ENCODE measurements around the gene GMPS.

The GMPS gene

GRCh38 chr3:155919728-155920127 is 49.3 kb downstream of the GMPS start:
- H2AFZ ChIP-seq (ENCODE audit: low read depth), result no peak overlapping the region
- no peaks in the 10 kb centered on the region for H3K79me2 ChIP-seq (ENCODE audit: insufficient read depth, low read depth)
- H3K4me3 ChIP-seq (IDR thresholded peaks at IDR 0.05; ENCODE audit: insufficient read depth, low read depth, low read length), result no peak overlapping the region
- no peaks in the 10 kb centered on the region for H3K27me3 ChIP-seq (ENCODE audit: insufficient read depth, low read depth)
- H3K4me2 ChIP-seq, result no peak overlapping the region
- H3K27ac ChIP-seq, result no peak overlapping the region
- peaks cover 25% of the 10 kb centered on the region; the same call in 1 of the 2 replicates for H3K36me3 ChIP-seq (ENCODE audit: insufficient read depth)
- no peaks in the 10 kb centered on the region for H4K20me1 ChIP-seq (ENCODE audit: insufficient read depth)
- TF ChIP-seq, protein P1, sequence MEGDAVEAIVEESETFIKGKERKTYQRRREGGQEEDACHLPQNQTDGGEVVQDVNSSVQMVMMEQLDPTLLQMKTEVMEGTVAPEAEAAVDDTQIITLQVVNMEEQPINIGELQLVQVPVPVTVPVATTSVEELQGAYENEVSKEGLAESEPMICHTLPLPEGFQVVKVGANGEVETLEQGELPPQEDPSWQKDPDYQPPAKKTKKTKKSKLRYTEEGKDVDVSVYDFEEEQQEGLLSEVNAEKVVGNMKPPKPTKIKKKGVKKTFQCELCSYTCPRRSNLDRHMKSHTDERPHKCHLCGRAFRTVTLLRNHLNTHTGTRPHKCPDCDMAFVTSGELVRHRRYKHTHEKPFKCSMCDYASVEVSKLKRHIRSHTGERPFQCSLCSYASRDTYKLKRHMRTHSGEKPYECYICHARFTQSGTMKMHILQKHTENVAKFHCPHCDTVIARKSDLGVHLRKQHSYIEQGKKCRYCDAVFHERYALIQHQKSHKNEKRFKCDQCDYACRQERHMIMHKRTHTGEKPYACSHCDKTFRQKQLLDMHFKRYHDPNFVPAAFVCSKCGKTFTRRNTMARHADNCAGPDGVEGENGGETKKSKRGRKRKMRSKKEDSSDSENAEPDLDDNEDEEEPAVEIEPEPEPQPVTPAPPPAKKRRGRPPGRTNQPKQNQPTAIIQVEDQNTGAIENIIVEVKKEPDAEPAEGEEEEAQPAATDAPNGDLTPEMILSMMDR (conservative IDR thresholded peaks at IDR 0.05; ENCODE audit: low read depth, low read length), result no peak
- no peak overlapping the region for H3K9ac ChIP-seq
- no peaks in the 10 kb centered on the region for H3K4me1 ChIP-seq (ENCODE audit: low read depth, poor library complexity, severe bottlenecking)

DNA sequence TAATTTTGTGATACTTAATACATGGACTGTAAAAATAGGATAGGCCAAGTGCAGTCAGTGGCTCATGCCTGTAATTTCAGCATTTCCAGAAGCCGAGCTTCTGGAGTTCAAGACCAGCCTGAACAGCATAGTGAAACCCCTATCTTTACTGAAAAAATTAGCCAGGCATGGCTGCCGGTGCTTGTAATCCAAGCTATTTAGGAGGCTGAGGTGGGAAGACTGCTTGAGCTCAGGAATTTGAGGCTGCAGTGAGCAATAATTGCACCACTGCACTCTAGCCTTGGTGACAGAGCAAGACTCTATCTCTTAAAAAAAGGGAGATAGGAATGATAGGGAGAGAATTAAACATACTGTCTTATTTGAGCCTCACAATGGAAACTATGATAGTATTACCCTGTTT is 51.0 kb downstream of the GMPS start:
- no peak overlapping the region for H3K4me3 ChIP-seq (IDR thresholded peaks at IDR 0.05; ENCODE audit: insufficient read depth, low read depth, low read length)
- H3K4me1 ChIP-seq (ENCODE audit: low read depth, poor library complexity, severe bottlenecking), result no peaks in the 10 kb centered on the region
- TF ChIP-seq, protein P1 (conservative IDR thresholded peaks at IDR 0.05; ENCODE audit: low read depth, low read length), result no peak
- H3K79me2 ChIP-seq (ENCODE audit: insufficient read depth, low read depth), result no peaks in the 10 kb centered on the region
- H2AFZ ChIP-seq (ENCODE audit: low read depth), result no peak overlapping the region
- H3K9ac ChIP-seq, result no peak overlapping the region
- H3K36me3 ChIP-seq (ENCODE audit: insufficient read depth), result peaks cover 9% of the 10 kb centered on the region; the same call in 1 of the 2 replicates
- no peaks in the 10 kb centered on the region for H4K20me1 ChIP-seq (ENCODE audit: insufficient read depth)
- no peak overlapping the region for H3K4me2 ChIP-seq
- H3K27ac ChIP-seq, result no peak overlapping the region
- no peaks in the 10 kb centered on the region for H3K27me3 ChIP-seq (ENCODE audit: insufficient read depth, low read depth)

GRCh38 chr3:155934230-155934629 is 63.8 kb downstream of the GMPS start:
- no peak overlapping the region for H3K4me3 ChIP-seq (IDR thresholded peaks at IDR 0.05; ENCODE audit: insufficient read depth, low read depth, low read length)
- TF ChIP-seq, protein P1 (conservative IDR thresholded peaks at IDR 0.05; ENCODE audit: low read depth, low read length), result no peak
- no peak overlapping the region for H3K27ac ChIP-seq
- H3K36me3 ChIP-seq (ENCODE audit: insufficient read depth), result peaks cover 12% of the 10 kb centered on the region; the same call in 1 of the 2 replicates
- no peaks in the 10 kb centered on the region for H3K4me1 ChIP-seq (ENCODE audit: low read depth, poor library complexity, severe bottlenecking)
- no peaks in the 10 kb centered on the region for H3K79me2 ChIP-seq (ENCODE audit: insufficient read depth, low read depth)
- no peaks in the 10 kb centered on the region for H4K20me1 ChIP-seq (ENCODE audit: insufficient read depth)
- no peaks in the 10 kb centered on the region for H3K27me3 ChIP-seq (ENCODE audit: insufficient read depth, low read depth)
- H3K4me2 ChIP-seq, result no peak overlapping the region
- H2AFZ ChIP-seq (ENCODE audit: low read depth), result no peak overlapping the region
- no peak overlapping the region for H3K9ac ChIP-seq

DNA sequence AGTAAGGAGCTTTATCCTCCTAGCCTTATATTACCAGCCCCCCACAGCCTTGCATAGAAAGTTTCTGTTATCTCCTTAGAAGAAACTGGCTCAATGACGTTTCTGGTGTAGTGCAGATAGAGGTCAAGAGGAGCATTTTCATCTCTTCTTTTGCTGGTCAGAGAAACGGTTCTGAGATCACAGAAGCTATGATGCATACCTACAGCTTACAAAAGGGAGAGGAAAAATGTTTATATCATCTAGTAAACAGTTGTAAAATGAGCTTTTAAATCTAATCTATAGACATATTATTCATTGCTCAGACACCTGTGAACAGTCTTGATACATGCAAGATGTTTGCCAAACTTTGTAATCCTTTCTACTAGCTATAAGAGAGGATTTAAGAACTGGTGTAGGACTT is 68.0 kb downstream of the GMPS start:
- Histone ChIP-seq H3K4me3 (IDR thresholded peaks at IDR 0.05; ENCODE audit: insufficient read depth, low read depth, low read length) (no peak overlapping the region), H3K27me3 (ENCODE audit: insufficient read depth, low read depth) (no peaks in the 10 kb centered on the region), H4K20me1 (ENCODE audit: insufficient read depth) (no peaks in the 10 kb centered on the region), H3K4me2 (no peak overlapping the region), H3K36me3 (ENCODE audit: insufficient read depth) (peaks cover 12% of the 10 kb centered on the region; the same call in 1 of the 2 replicates), H3K27ac (no peak overlapping the region), H3K4me1 (ENCODE audit: low read depth, poor library complexity, severe bottlenecking) (no peaks in the 10 kb centered on the region), H3K79me2 (ENCODE audit: insufficient read depth, low read depth) (no peaks in the 10 kb centered on the region), H3K9ac (no peak overlapping the region), H2AFZ (ENCODE audit: low read depth) (no peak overlapping the region)
- TF ChIP-seq, protein P1 (conservative IDR thresholded peaks at IDR 0.05; ENCODE audit: low read depth, low read length), result no peak

Measured in KMS-11 (cell line).